H9 (cell line): ENCODE measurements around the gene PPP1R16B. TPM values are rescaled to one million over a fixed set of nuclear protein-coding genes. Genes with fewer than 3 reads are reported as not detected.

ENCODE experiments used
- DNase-seq: peaks from one replicate; pipeline ENCODE4 v3.0.0-alpha.2; 2017
- H2AFZ ChIP-seq: one replicate; pipeline ENCODE4 v1.6.1; 2013; ENCODE audit warnings: mild to moderate bottlenecking, low read length, control low read depth, moderate library complexity
- H2AK5ac ChIP-seq: 2 replicates; pipeline ENCODE4 v1.6.1; 2013; ENCODE audit warnings: low read length, control low read depth, mixed read lengths; ENCODE audit not compliant: insufficient read length
- H2BK120ac ChIP-seq: one replicate; pipeline ENCODE4 v1.6.1; 2013; ENCODE audit warnings: low read depth, mild to moderate bottlenecking, low read length, control low read depth, inconsistent platforms; ENCODE audit not compliant: poor library complexity, severe bottlenecking
- H2BK12ac ChIP-seq: 2 replicates; pipeline ENCODE4 v1.6.1; 2013; ENCODE audit warnings: low read length, control low read depth, mixed read lengths, low read depth; ENCODE audit not compliant: insufficient read length
- H2BK15ac ChIP-seq: 2 replicates; pipeline ENCODE4 v1.6.1; 2013; ENCODE audit warnings: low read depth, low read length, control low read depth
- H2BK20ac ChIP-seq: one replicate; pipeline ENCODE4 v1.6.1; 2013; ENCODE audit warnings: low read depth, mild to moderate bottlenecking, low read length, control low read depth, inconsistent platforms; ENCODE audit not compliant: poor library complexity, severe bottlenecking
- H2BK5ac ChIP-seq: 2 replicates; pipeline ENCODE4 v1.6.1; 2013; ENCODE audit warnings: low read length, control low read depth, mixed read lengths; ENCODE audit not compliant: insufficient read length
- H3K14ac ChIP-seq: 2 replicates; pipeline ENCODE4 v1.6.1; 2013; ENCODE audit warnings: low read length, control low read depth; ENCODE audit not compliant: insufficient read depth
- H3K18ac ChIP-seq: 2 replicates; pipeline ENCODE4 v1.6.1; 2013; ENCODE audit warnings: low read depth, mild to moderate bottlenecking, mixed read lengths, low read length, control low read depth; ENCODE audit not compliant: insufficient read length
- H3K23ac ChIP-seq: 2 replicates; pipeline ENCODE4 v1.6.1; 2013; ENCODE audit warnings: low read length, control low read depth, mixed read lengths, low read depth; ENCODE audit not compliant: insufficient read length
- H3K23me2 ChIP-seq: 2 replicates; pipeline ENCODE4 v1.6.1; 2013; ENCODE audit warnings: low read depth, mild to moderate bottlenecking, mixed read lengths, low read length, control low read depth; ENCODE audit not compliant: insufficient read length, poor library complexity, severe bottlenecking
- H3K27ac ChIP-seq: 2 replicates; pipeline ENCODE4 v1.5.1; 2013; ENCODE audit warnings: low read length, control low read depth, mixed read lengths, low read depth; ENCODE audit not compliant: insufficient read length
- H3K27me3 ChIP-seq: 2 replicates; pipeline ENCODE4 v1.6.1; 2013; ENCODE audit warnings: low read length, control low read depth, inconsistent platforms; ENCODE audit not compliant: insufficient read depth
- H3K4ac ChIP-seq: 2 replicates; pipeline ENCODE4 v1.6.1; 2013; ENCODE audit warnings: low read depth, mild to moderate bottlenecking, control low read depth, inconsistent platforms, low read length, moderate library complexity
- H3K4me1 ChIP-seq: 2 replicates; pipeline ENCODE4 v1.6.1; 2013; ENCODE audit warnings: low read length, control low read depth, inconsistent platforms; ENCODE audit not compliant: insufficient read depth
- H3K4me2 ChIP-seq: 2 replicates; pipeline ENCODE4 v1.6.1; 2013; ENCODE audit warnings: low read length, control low read depth, mixed read lengths; ENCODE audit not compliant: insufficient read length, insufficient read depth
- H3K56ac ChIP-seq: 2 replicates; pipeline ENCODE4 v1.6.1; 2013; ENCODE audit warnings: low read depth, mild to moderate bottlenecking, mixed read lengths, low read length, control low read depth; ENCODE audit not compliant: insufficient read length
- H3K79me1 ChIP-seq: 2 replicates; pipeline ENCODE4 v1.6.1; 2013; ENCODE audit warnings: low read depth, mild to moderate bottlenecking, moderate library complexity, low read length, control low read depth, inconsistent platforms; ENCODE audit not compliant: insufficient read depth, poor library complexity, severe bottlenecking
- H3K79me2 ChIP-seq: 2 replicates; pipeline ENCODE4 v1.6.1; 2013; ENCODE audit warnings: low read length, control low read depth, inconsistent platforms; ENCODE audit not compliant: insufficient read depth
- H3K9ac ChIP-seq: 2 replicates; pipeline ENCODE4 v1.6.1; 2013; ENCODE audit warnings: low read length, control low read depth, mixed read lengths; ENCODE audit not compliant: insufficient read length; ENCODE audit errors: extremely low read depth
- H3K9me3 ChIP-seq: one replicate; pipeline ENCODE4 v1.6.1; 2013; ENCODE audit warnings: low read depth, low read length, inconsistent platforms; ENCODE audit not compliant: control insufficient read depth
- H3T11ph ChIP-seq: one replicate; pipeline ENCODE4 v1.6.1; 2013; ENCODE audit warnings: mild to moderate bottlenecking, low read length, control low read depth, inconsistent platforms
- H4K20me1 ChIP-seq: one replicate; pipeline ENCODE4 v1.6.1; 2013; ENCODE audit not compliant: control insufficient read depth, insufficient read length, insufficient read depth
- H4K5ac ChIP-seq: 2 replicates; pipeline ENCODE4 v1.6.1; 2013; ENCODE audit warnings: low read depth, mild to moderate bottlenecking, mixed read lengths, low read length, control low read depth; ENCODE audit not compliant: insufficient read length
- H4K8ac ChIP-seq: replicated peaks from 2 replicates; pipeline ENCODE4 v1.6.1; 2013; ENCODE audit warnings: low read length, control low read depth, mixed read lengths, low read depth; ENCODE audit not compliant: insufficient read length
- H4K91ac ChIP-seq: 2 replicates; pipeline ENCODE4 v1.6.1; 2013; ENCODE audit warnings: low read depth, mild to moderate bottlenecking, moderate library complexity, mixed read lengths, low read length, control low read depth; ENCODE audit not compliant: insufficient read length
- H3K27ac Mint-ChIP-seq, 3 experiments: 2 replicates in 2 of 3; 3 replicates in 1 of 3; pipeline ENCODE4 v1.8.0; 2020 to 2021; ENCODE audit warnings: mixed read lengths in 3 of 3, mild to moderate bottlenecking in 1 of 3, moderate library complexity in 1 of 3
- H3K27me3 Mint-ChIP-seq: 2 replicates; pipeline ENCODE4 v1.8.0; 2021; ENCODE audit warnings: low read depth, mild to moderate bottlenecking, moderate library complexity, mixed read lengths
- H3K36me3 Mint-ChIP-seq, 3 experiments: 2 replicates in 2 of 3; 3 replicates in 1 of 3; pipeline ENCODE4 v1.8.0; 2020 to 2021; ENCODE audit warnings: low read depth in 3 of 3, mixed read lengths in 3 of 3; ENCODE audit not compliant: insufficient read depth in 1 of 3
- H3K4me1 Mint-ChIP-seq, 2 experiments: 2 replicates each; pipeline ENCODE4 v1.8.0; 2020; ENCODE audit warnings: mixed read lengths in 2 of 2
- H3K4me3 Mint-ChIP-seq, 2 experiments: 2 replicates in 1 of 2; 3 replicates in 1 of 2; pipeline ENCODE4 v1.8.0; 2020 to 2021; ENCODE audit warnings: mild to moderate bottlenecking in 2 of 2, mixed read lengths in 2 of 2, moderate library complexity in 1 of 2
- H3K9me3 Mint-ChIP-seq, 2 experiments: 2 replicates in 1 of 2; 3 replicates in 1 of 2; pipeline ENCODE4 v1.8.0; 2020; ENCODE audit warnings: mild to moderate bottlenecking in 2 of 2, mixed read lengths in 2 of 2, moderate library complexity in 1 of 2
- CTCF ChIP-seq: fragments of 200-600 bp; sonication (generic); conservative IDR thresholded peaks from 3 replicates; pipeline ENCODE4 v1.8.0; 2021; ENCODE audit warnings: antibody characterized with exemption, mild to moderate bottlenecking
- WGBS: extraction: QIAGEN DNeasy Blood & Tissue Kit; methylation state at CpG from one replicate; pipeline ENCODE4 v1.1.7; 2013; ENCODE audit warnings: missing lambda C conversion rate, low lambda C conversion rate, mixed read lengths; ENCODE audit not compliant: insufficient read length; ENCODE audit errors: extremely low coverage; 5-methylcytosine and 5-hydroxymethylcytosine counted together
- total RNA-seq: library from RNA; stranded (reverse); gene quantifications from 2 replicates; pipeline ENCODE4 v1.2.1, GENCODE V29; 2021

Gene PPP1R16B
- total RNA-seq, 1 experiment from 2014 or later, result 8.2 TPM

GRCh38 chr20:38873050-38873581 is 67.6 kb downstream of the PPP1R16B start:
- no CpG with 5 or more reads among the region's 12 CpGs for WGBS
- no peak overlapping the region for H2AK5ac ChIP-seq
- H3K23ac ChIP-seq, result no peak overlapping the region
- H2BK20ac ChIP-seq, result no peak overlapping the region
- no peak for TF ChIP-seq CTCF
- H2BK12ac ChIP-seq, result no peak overlapping the region
- no peak overlapping the region for H2BK5ac ChIP-seq
- H3K27ac ChIP-seq, result no peak overlapping the region
- H3K79me2 ChIP-seq, result no peaks in the 10 kb centered on the region
- H3K79me1 ChIP-seq, result no peaks in the 10 kb centered on the region
- no peak overlapping the region for H3K4me2 ChIP-seq
- H3K27me3 ChIP-seq, result no peaks in the 10 kb centered on the region
- Mint-ChIP-seq H3K27ac (peak overlapping the region in 1 of 3 experiments; percentile 77; a peak in 2 of 7 replicates), H3K9me3 (no peaks in the 10 kb centered on the region), H3K4me3 (no peak overlapping the region), H3K27me3 (no peaks in the 10 kb centered on the region), H3K36me3 (no peaks in the 10 kb centered on the region), H3K4me1 (peaks cover 25 to 30% of the 10 kb centered on the region in 2 experiments)
- DNase-seq, result no peak
- H2BK15ac ChIP-seq, result no peak overlapping the region
- H3K18ac ChIP-seq, result no peak overlapping the region
- H3K9me3 ChIP-seq, result no peaks in the 10 kb centered on the region
- no peak overlapping the region for H3K56ac ChIP-seq
- peaks cover 4% of the 10 kb centered on the region; the same call in 1 of the 2 replicates for H3K4me1 ChIP-seq
- H2BK120ac ChIP-seq, result no peak overlapping the region
- H3K9ac ChIP-seq, result no peak overlapping the region
- no peak overlapping the region for H3T11ph ChIP-seq
- H4K8ac ChIP-seq, result no peak overlapping the region
- no peak overlapping the region for H3K14ac ChIP-seq
- H3K23me2 ChIP-seq, result no peaks in the 10 kb centered on the region
- H4K91ac ChIP-seq, result no peak overlapping the region
- no peaks in the 10 kb centered on the region for H4K20me1 ChIP-seq
- no peak overlapping the region for H3K4ac ChIP-seq
- H2AFZ ChIP-seq, result no peak overlapping the region
- no peak overlapping the region for H4K5ac ChIP-seq
